ENCODE data around the gene ANKRD13D. TPM values are rescaled to one million over a fixed set of nuclear protein-coding genes. Genes with fewer than 3 reads are reported as not detected.
A peak's percentile ranks its signal among the peaks of the same experiment; 100 is the strongest.

ANKRD13D gene
- total RNA-seq, 2 donors from 2014 or later, result 56.6 to 58.6 TPM

DNA sequence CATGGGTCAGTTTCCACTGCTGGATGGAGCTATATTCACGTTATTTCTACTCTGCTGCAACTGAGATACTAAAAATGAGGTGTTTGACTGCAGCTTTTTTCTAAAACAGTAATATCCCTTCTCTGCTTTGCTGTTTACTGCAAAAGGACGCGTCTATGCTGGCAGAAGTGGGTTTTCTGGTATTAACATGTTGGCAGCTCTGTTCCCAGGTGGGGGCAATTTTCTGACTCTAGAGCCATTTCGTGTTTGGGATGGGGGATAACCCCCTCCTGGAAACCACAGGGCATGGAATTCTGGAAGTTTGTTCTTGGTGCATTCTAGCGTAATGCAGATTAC lies 17.9 kb upstream of the ANKRD13D start:
- no peak for DNase-seq
- no peaks in the 10 kb centered on the region for H3K27me3 ChIP-seq (ENCODE audit: control insufficient read depth, insufficient read depth, low read length, poor library complexity, severe bottlenecking)
- no peak overlapping the region for H3K4me3 Mint-ChIP-seq
- peaks cover 24% of the 10 kb centered on the region for H3K4me1 Mint-ChIP-seq
- WGBS, 2 experiments (ENCODE audit: insufficient coverage in 1 of 2, insufficient read length in 1 of 2), result 86 to 91% methylated on average over 4 to 5 of the region's 5 CpGs
- H3K36me3 Mint-ChIP-seq (ENCODE audit: low read depth), result peaks cover 6% of the 10 kb centered on the region
- H3K27me3 Mint-ChIP-seq (ENCODE audit: insufficient read depth), result no peaks in the 10 kb centered on the region
- peak overlapping the region; percentile 59 for H3K4me3 ChIP-seq (ENCODE audit: low read length)
- H3K27ac ChIP-seq (ENCODE audit: low read depth, low read length), result no peak overlapping the region
- H3K27ac Mint-ChIP-seq, result no peak overlapping the region
- H3K9me3 ChIP-seq (ENCODE audit: control insufficient read depth, low read length), result no peaks in the 10 kb centered on the region
- H3K4me1 ChIP-seq (ENCODE audit: control insufficient read depth, insufficient read depth, low read length), result peaks cover 19% of the 10 kb centered on the region
- TF ChIP-seq, protein P1, sequence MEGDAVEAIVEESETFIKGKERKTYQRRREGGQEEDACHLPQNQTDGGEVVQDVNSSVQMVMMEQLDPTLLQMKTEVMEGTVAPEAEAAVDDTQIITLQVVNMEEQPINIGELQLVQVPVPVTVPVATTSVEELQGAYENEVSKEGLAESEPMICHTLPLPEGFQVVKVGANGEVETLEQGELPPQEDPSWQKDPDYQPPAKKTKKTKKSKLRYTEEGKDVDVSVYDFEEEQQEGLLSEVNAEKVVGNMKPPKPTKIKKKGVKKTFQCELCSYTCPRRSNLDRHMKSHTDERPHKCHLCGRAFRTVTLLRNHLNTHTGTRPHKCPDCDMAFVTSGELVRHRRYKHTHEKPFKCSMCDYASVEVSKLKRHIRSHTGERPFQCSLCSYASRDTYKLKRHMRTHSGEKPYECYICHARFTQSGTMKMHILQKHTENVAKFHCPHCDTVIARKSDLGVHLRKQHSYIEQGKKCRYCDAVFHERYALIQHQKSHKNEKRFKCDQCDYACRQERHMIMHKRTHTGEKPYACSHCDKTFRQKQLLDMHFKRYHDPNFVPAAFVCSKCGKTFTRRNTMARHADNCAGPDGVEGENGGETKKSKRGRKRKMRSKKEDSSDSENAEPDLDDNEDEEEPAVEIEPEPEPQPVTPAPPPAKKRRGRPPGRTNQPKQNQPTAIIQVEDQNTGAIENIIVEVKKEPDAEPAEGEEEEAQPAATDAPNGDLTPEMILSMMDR (conservative IDR thresholded peaks at IDR 0.05), result no peak
- no peak overlapping the region for H3K9ac ChIP-seq (ENCODE audit: extremely low read depth, low read length, poor library complexity, severe bottlenecking)
- H3K9me3 Mint-ChIP-seq, result no peaks in the 10 kb centered on the region
- H3K36me3 ChIP-seq (ENCODE audit: control insufficient read depth, insufficient read depth, low read length), result peaks cover 28% of the 10 kb centered on the region

GRCh38 chr11:67271541-67272284 lies 17.4 kb upstream of the ANKRD13D start:
- Histone ChIP-seq H3K36me3 (ENCODE audit: control insufficient read depth, insufficient read depth, low read length) (peaks cover 28% of the 10 kb centered on the region), H3K9me3 (ENCODE audit: control insufficient read depth, low read length) (no peaks in the 10 kb centered on the region), H3K27ac (ENCODE audit: low read depth, low read length) (no peak overlapping the region), H3K9ac (ENCODE audit: extremely low read depth, low read length, poor library complexity, severe bottlenecking) (no peak overlapping the region), H3K27me3 (ENCODE audit: control insufficient read depth, insufficient read depth, low read length, poor library complexity, severe bottlenecking) (no peaks in the 10 kb centered on the region), H3K4me1 (ENCODE audit: control insufficient read depth, insufficient read depth, low read length) (peaks cover 19% of the 10 kb centered on the region), H3K4me3 (ENCODE audit: low read length) (no peak overlapping the region)
- no peaks in the 10 kb centered on the region for H3K27me3 Mint-ChIP-seq (ENCODE audit: insufficient read depth)
- H3K4me1 Mint-ChIP-seq, result peaks cover 26% of the 10 kb centered on the region
- peaks cover 6% of the 10 kb centered on the region for H3K36me3 Mint-ChIP-seq (ENCODE audit: low read depth)
- TF ChIP-seq, protein P1 (conservative IDR thresholded peaks at IDR 0.05), result no peak
- 88 to 95% methylated on average over 16 to 19 of the region's 19 CpGs for WGBS, 2 experiments (ENCODE audit: insufficient coverage in 1 of 2, insufficient read length in 1 of 2)
- no peak for DNase-seq
- H3K27ac Mint-ChIP-seq, result no peak overlapping the region
- no peak overlapping the region for H3K4me3 Mint-ChIP-seq
- no peaks in the 10 kb centered on the region for H3K9me3 Mint-ChIP-seq

DNA sequence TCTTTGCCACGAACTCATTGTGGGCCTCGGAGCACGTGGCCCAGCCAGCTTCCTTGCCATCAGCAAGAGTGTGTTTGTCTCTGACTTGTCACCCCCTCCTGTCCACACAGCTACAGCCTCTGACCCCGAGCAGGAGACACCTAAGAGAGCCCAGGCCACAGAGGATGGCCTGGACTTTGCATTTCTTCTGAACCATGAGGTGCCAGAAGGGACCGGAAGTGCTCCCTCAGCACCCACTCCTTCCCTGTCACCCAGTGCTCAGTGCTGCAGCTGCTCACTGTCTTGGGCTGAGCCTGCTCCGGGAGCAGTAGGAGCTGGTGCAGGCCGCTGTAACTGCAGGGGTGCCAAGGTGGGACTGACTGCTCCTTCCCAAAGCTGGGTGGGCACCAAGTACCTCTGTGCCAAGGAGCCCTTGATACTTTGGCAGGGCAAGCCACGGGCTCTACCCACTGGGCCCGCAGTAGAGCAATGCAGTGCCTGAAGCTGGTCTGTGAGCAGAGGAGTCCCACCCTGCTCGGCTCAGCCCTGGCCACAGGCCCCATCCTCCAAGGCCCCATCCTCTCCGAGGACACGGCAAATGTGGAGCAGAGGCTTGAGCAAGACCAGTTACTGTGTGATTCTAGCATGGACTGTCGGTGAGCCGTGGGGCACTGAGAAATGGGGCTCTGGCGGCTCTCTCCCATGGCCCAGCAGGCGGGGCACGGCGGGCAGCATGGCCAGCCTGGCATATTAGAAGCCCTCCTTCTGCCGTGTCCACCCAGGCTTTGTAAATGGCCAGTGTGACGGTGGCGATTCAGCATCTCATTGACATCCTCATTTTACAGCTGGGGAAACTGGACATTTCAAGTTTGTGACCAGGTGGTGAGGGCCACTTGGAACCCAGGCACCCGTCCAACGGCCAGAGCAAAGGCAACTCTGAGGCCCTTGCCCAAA lies 16.5 kb upstream of the ANKRD13D start:
- TF ChIP-seq, protein P1 (conservative IDR thresholded peaks at IDR 0.05), result no peak
- WGBS, 2 experiments (ENCODE audit: insufficient coverage in 1 of 2, insufficient read length in 1 of 2), result 95% methylated on average over 19 to 23 of the region's 23 CpGs
- no peaks in the 10 kb centered on the region for H3K9me3 ChIP-seq (ENCODE audit: control insufficient read depth, low read length)
- H3K4me1 Mint-ChIP-seq, result peaks cover 22% of the 10 kb centered on the region
- no peaks in the 10 kb centered on the region for H3K9me3 Mint-ChIP-seq
- no peak overlapping the region for H3K27ac Mint-ChIP-seq
- no peaks in the 10 kb centered on the region for H3K27me3 Mint-ChIP-seq (ENCODE audit: insufficient read depth)
- H3K4me3 Mint-ChIP-seq, result no peak overlapping the region
- H3K36me3 Mint-ChIP-seq (ENCODE audit: low read depth), result peaks cover 6% of the 10 kb centered on the region
- no peak overlapping the region for H3K27ac ChIP-seq (ENCODE audit: low read depth, low read length)
- peaks cover 17% of the 10 kb centered on the region for H3K4me1 ChIP-seq (ENCODE audit: control insufficient read depth, insufficient read depth, low read length)
- no peak overlapping the region for H3K9ac ChIP-seq (ENCODE audit: extremely low read depth, low read length, poor library complexity, severe bottlenecking)
- H3K4me3 ChIP-seq (ENCODE audit: low read length), result no peak overlapping the region
- no peak for DNase-seq
- peaks cover 28% of the 10 kb centered on the region for H3K36me3 ChIP-seq (ENCODE audit: control insufficient read depth, insufficient read depth, low read length)
- no peaks in the 10 kb centered on the region for H3K27me3 ChIP-seq (ENCODE audit: control insufficient read depth, insufficient read depth, low read length, poor library complexity, severe bottlenecking)

Data from endodermal cell (in vitro differentiated cells).